DND-41 (cell line): ENCODE measurements around the gene KRTAP5-9.

ENCODE experiments used
- ATAC-seq: fragments of 200-7000 bp; cut with Tn5 transposase; 3 replicates; pipeline ENCODE4 v1.9.1; 2021; ENCODE audit warnings: low read depth; ENCODE audit not compliant: insufficient read depth
- DNase-seq: peaks from one replicate; pipeline ENCODE4 v3.0.0-alpha.2; 2020
- H2AFZ ChIP-seq: 2 replicates; pipeline ENCODE4 v1.6.0; 2012; ENCODE audit warnings: low read depth, low read length
- H3K27ac ChIP-seq: 2 replicates; pipeline ENCODE4 v1.5.1; 2012; ENCODE audit warnings: low read length, inconsistent platforms
- H3K27me3 ChIP-seq: fragments of 200-600 bp; sonication (generic); 2 replicates; pipeline ENCODE4 v1.6.0; 2012; ENCODE audit warnings: low read length, mild to moderate bottlenecking, inconsistent platforms; ENCODE audit not compliant: insufficient read depth, poor library complexity
- H3K36me3 ChIP-seq: 2 replicates; pipeline ENCODE4 v1.5.1; 2012; ENCODE audit warnings: low read length, inconsistent platforms; ENCODE audit not compliant: insufficient read depth
- H3K4me1 ChIP-seq: 2 replicates; pipeline ENCODE4 v1.5.1; 2012; ENCODE audit warnings: mild to moderate bottlenecking, low read length; ENCODE audit not compliant: insufficient read depth
- H3K4me2 ChIP-seq: 2 replicates; pipeline ENCODE4 v1.6.0; 2012; ENCODE audit warnings: mild to moderate bottlenecking, moderate library complexity, low read length, inconsistent platforms; ENCODE audit not compliant: insufficient read depth
- H3K4me3 ChIP-seq, 2 experiments: fragments of 200-600 bp in 1 of 2; shearing (Covaris generic) in 1 of 2; 2 replicates each; pipeline ENCODE4 v1.5.1; 2012 to 2016; ENCODE audit warnings: inconsistent platforms in 2 of 2, low read length in 2 of 2, mild to moderate bottlenecking in 2 of 2, low read depth in 1 of 2, moderate library complexity in 1 of 2
- H3K79me2 ChIP-seq: 2 replicates; pipeline ENCODE4 v1.6.0; 2012; ENCODE audit warnings: low read length, inconsistent platforms; ENCODE audit not compliant: insufficient read depth
- H3K9ac ChIP-seq: 2 replicates; pipeline ENCODE4 v1.6.0; 2012; ENCODE audit warnings: low read depth, mild to moderate bottlenecking, inconsistent platforms, low read length, moderate library complexity
- H3K9me3 ChIP-seq: 2 replicates; pipeline ENCODE4 v1.5.1; 2012; ENCODE audit warnings: low read length, moderate library complexity, mild to moderate bottlenecking, inconsistent platforms; ENCODE audit not compliant: insufficient read depth, severe bottlenecking
- H4K20me1 ChIP-seq: 2 replicates; pipeline ENCODE4 v1.6.0; 2012; ENCODE audit warnings: low read length; ENCODE audit not compliant: insufficient read depth
- EZH2 ChIP-seq: IDR thresholded peaks from 3 replicates; pipeline ENCODE4 v1.6.1; 2012; ENCODE audit warnings: borderline replicate concordance, low read depth, mild to moderate bottlenecking, moderate library complexity, low read length, inconsistent platforms; ENCODE audit not compliant: severe bottlenecking
- TF ChIP-seq, protein P1 (sequence below): IDR thresholded peaks from 2 replicates; pipeline ENCODE4 v1.5.1; 2012; ENCODE audit warnings: borderline replicate concordance, low read length, moderate library complexity, mild to moderate bottlenecking; ENCODE audit not compliant: poor library complexity, severe bottlenecking; ENCODE audit errors: extremely low read depth

KRTAP5-9 gene

DNA sequence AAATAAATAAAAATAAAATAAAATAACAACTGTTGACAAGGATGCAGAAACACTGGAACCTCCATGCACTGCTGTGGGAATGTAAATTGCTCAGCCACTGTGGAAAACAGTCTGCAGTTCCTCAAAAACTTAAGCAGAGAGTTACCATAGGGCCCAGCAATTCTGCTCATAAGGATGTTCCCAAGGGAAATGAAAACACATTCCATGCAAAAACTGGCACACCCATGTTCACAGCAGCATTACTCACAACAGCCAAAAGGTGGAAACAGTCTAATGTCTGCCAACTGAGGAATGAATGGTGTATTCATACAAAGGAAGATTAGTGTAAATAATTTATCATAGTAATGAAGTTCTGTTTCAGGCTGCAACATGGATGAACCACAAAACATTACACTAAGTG lies 13.9 kb downstream of the KRTAP5-9 start:
- Histone ChIP-seq H3K36me3 (no peaks in the 10 kb centered on the region), H3K9ac (no peak overlapping the region), H3K4me2 (no peak overlapping the region), H2AFZ (no peak overlapping the region), H3K27me3 (peaks cover 15% of the 10 kb centered on the region), H4K20me1 (peaks cover 4% of the 10 kb centered on the region; the same call in 1 of the 2 replicates), H3K4me3 (no peak overlapping the region), H3K4me1 (no peaks in the 10 kb centered on the region), H3K9me3 (no peaks in the 10 kb centered on the region), H3K27ac (no peak overlapping the region), H3K79me2 (no peaks in the 10 kb centered on the region)
- ATAC-seq (no peak), DNase-seq (no peak)
- no peak for TF ChIP-seq EZH2
- TF ChIP-seq, protein P1, sequence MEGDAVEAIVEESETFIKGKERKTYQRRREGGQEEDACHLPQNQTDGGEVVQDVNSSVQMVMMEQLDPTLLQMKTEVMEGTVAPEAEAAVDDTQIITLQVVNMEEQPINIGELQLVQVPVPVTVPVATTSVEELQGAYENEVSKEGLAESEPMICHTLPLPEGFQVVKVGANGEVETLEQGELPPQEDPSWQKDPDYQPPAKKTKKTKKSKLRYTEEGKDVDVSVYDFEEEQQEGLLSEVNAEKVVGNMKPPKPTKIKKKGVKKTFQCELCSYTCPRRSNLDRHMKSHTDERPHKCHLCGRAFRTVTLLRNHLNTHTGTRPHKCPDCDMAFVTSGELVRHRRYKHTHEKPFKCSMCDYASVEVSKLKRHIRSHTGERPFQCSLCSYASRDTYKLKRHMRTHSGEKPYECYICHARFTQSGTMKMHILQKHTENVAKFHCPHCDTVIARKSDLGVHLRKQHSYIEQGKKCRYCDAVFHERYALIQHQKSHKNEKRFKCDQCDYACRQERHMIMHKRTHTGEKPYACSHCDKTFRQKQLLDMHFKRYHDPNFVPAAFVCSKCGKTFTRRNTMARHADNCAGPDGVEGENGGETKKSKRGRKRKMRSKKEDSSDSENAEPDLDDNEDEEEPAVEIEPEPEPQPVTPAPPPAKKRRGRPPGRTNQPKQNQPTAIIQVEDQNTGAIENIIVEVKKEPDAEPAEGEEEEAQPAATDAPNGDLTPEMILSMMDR = no peak

GRCh38 chr11:71563406-71563805 lies 15.2 kb downstream of the KRTAP5-9 start:
- no peak for TF ChIP-seq EZH2
- TF ChIP-seq, protein P1 = peak; percentile 55
- Histone ChIP-seq H2AFZ (no peak overlapping the region), H4K20me1 (peaks cover 4% of the 10 kb centered on the region; the same call in 1 of the 2 replicates), H3K36me3 (no peaks in the 10 kb centered on the region), H3K4me3 (no peak overlapping the region), H3K9ac (no peak overlapping the region), H3K9me3 (no peaks in the 10 kb centered on the region), H3K27me3 (peaks cover 15% of the 10 kb centered on the region), H3K4me2 (no peak overlapping the region), H3K4me1 (no peaks in the 10 kb centered on the region), H3K27ac (no peak overlapping the region), H3K79me2 (no peaks in the 10 kb centered on the region)
- no peak for ATAC-seq
- peak; percentile 14 for DNase-seq

DNA sequence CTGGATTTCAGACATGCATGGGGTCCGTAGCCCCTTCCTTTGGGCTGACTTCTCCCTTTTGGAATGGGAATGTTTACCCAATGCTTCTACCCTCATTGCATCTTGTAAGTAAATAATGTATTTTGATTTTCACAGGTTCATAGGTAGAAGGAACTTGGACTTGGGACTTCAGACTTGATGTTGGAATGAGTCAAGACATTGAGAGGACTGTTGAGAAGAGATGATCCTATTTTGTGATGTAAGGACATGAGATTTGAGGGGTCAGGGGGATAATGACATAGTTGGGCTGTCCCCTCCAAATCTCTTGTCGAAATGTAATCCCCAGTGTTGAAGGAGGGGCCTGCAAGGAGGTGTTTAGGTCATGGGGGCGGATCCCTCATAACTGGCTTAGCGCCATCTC lies 16.2 kb downstream of the KRTAP5-9 start:
- Histone ChIP-seq H3K27me3 (peaks cover 11% of the 10 kb centered on the region), H3K4me1 (no peaks in the 10 kb centered on the region), H3K79me2 (no peaks in the 10 kb centered on the region), H3K9ac (no peak overlapping the region), H3K4me3 (no peak overlapping the region), H3K9me3 (no peaks in the 10 kb centered on the region), H3K27ac (no peak overlapping the region), H2AFZ (no peak overlapping the region), H4K20me1 (peaks cover 4% of the 10 kb centered on the region; the same call in 1 of the 2 replicates), H3K4me2 (no peak overlapping the region), H3K36me3 (no peaks in the 10 kb centered on the region)
- DNase-seq (no peak), ATAC-seq (no peak)
- TF ChIP-seq, protein P1 = no peak
- no peak for TF ChIP-seq EZH2

DNA sequence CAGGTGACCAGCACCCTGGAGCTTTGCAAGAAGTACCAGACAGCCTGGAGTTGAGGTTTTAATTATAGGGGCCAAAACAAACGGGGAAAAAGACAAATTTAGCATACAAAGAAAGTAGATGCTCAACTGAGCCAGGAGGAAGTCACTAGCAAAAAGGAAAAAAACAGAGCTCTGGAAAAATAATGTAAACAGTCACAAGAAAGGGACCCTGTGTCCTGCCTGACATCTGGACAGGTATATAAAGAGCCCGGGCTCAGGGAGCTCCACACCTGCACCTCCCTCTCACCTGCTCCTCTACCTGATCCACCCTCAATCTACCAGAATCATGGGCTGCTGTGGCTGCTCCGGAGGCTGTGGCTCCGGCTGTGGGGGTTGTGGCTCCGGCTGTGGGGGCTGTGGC lies 17.0 kb downstream of the KRTAP5-9 start, which contains the start of gene KRTAP5-10:
Gene KRTAP5-10, plus strand, starts transcription at position 301 of the 400 bp plus-strand sequence. Its CDS starts 25 bp downstream, at position 326.
- ATAC-seq (no peak), DNase-seq (no peak)
- H3K9me3 ChIP-seq = no peaks in the 10 kb centered on the region
- H3K27me3 ChIP-seq = peaks cover 11% of the 10 kb centered on the region
- peaks cover 4% of the 10 kb centered on the region; the same call in 1 of the 2 replicates for H4K20me1 ChIP-seq
- no peak within 1 kb of the TSS for H3K4me3 ChIP-seq
- no peaks in the 10 kb centered on the region for H3K36me3 ChIP-seq
- H3K4me1 ChIP-seq = no peaks in the 10 kb centered on the region
- no peaks in the 10 kb centered on the region for H3K79me2 ChIP-seq
- TF ChIP-seq EZH2 = no peak
- TF ChIP-seq, protein P1 = no peak
- no peak within 1 kb of the TSS for H3K9ac ChIP-seq
- no peak within 1 kb of the TSS for H2AFZ ChIP-seq
- H3K4me2 ChIP-seq = no peak within 1 kb of the TSS
- no peak within 1 kb of the TSS for H3K27ac ChIP-seq
